HG03064 (cell line): Measurements from ENCODE around the gene HEBP1.

ENCODE experiments used
- ATAC-seq: cut with Tn5 transposase; IDR thresholded peaks from one replicate; pipeline ENCODE4 v1.9.1; 2021; ENCODE audit warnings: low read depth; ENCODE audit not compliant: unreplicated experiment

HEBP1 gene

GRCh38 chr12:12954878-12955625 lies 45.0 kb downstream of the HEBP1 start:
- ATAC-seq: no peak

GRCh38 chr12:12954356-12954755 lies 45.7 kb downstream of the HEBP1 start:
- no peak for ATAC-seq

- no peak for ATAC-seq
Measured at GRCh38 chr12:12952036-12952435, 48.0 kb downstream of the HEBP1 start, which contains the start of gene GPRC5D. Gene GPRC5D (minus strand): TSS chr12:12952170. CDS start chr12:12950384, 1,786 bp downstream.

GRCh38 chr12:12951504-12951903 lies 48.6 kb downstream of the HEBP1 start:
- no peak for ATAC-seq

GRCh38 chr12:12947902-12948301 lies 52.2 kb downstream of the HEBP1 start:
- ATAC-seq: no peak

- no peak for ATAC-seq
Measured at GRCh38 chr12:12946686-12947355, 53.2 kb downstream of the HEBP1 start.

GRCh38 chr12:12945591-12945990 lies 54.5 kb downstream of the HEBP1 start:
- ATAC-seq: no peak

GRCh38 chr12:12943586-12944260 lies 56.3 kb downstream of the HEBP1 start:
- ATAC-seq: no peak

- no peak for ATAC-seq
Measured at GRCh38 chr12:12941450-12942350, 58.4 kb downstream of the HEBP1 start.

GRCh38 chr12:12939888-12940287 lies 60.2 kb downstream of the HEBP1 start:
- no peak for ATAC-seq

- ATAC-seq: no peak
Measured at GRCh38 chr12:12938541-12938940, 61.5 kb downstream of the HEBP1 start.

GRCh38 chr12:12936983-12937491 lies 63.0 kb downstream of the HEBP1 start:
- no peak for ATAC-seq

GRCh38 chr12:12934556-12934955 lies 65.5 kb downstream of the HEBP1 start:
- no peak for ATAC-seq

- no peak for ATAC-seq
Measured at GRCh38 chr12:12933742-12934141, 66.3 kb downstream of the HEBP1 start.

GRCh38 chr12:12930633-12931219 lies 69.3 kb downstream of the HEBP1 start:
- no peak for ATAC-seq

GRCh38 chr12:12929696-12930095 lies 70.4 kb downstream of the HEBP1 start:
- ATAC-seq: no peak

GRCh38 chr12:12927211-12928079 lies 72.6 kb downstream of the HEBP1 start:
- ATAC-seq: no peak

- no peak for ATAC-seq
Measured at GRCh38 chr12:12926571-12927071, 73.4 kb downstream of the HEBP1 start.

- no peak for ATAC-seq
Measured at GRCh38 chr12:12925388-12925787, 74.7 kb downstream of the HEBP1 start.
